Retinal pigment epithelial cell (primary cell): Measurements from ENCODE around the gene SLC15A1.
A peak's percentile ranks its signal among the peaks of the same experiment; 100 is the strongest.

Experiments
- DNase-seq: peaks from one replicate; pipeline ENCODE4 v3.0.0-alpha.2; 2010; ENCODE audit warnings: low read depth
- H3K4me3 ChIP-seq: 2 replicates; pipeline ENCODE4 v1.5.1; 2011; ENCODE audit warnings: mild to moderate bottlenecking, low read length, control low read depth, moderate library complexity
- TF ChIP-seq, protein P1 (sequence below): conservative IDR thresholded peaks from 2 replicates; pipeline ENCODE4 v1.5.1; 2011; ENCODE audit warnings: low read depth, low read length, control low read depth, inconsistent platforms

Gene SLC15A1

DNA sequence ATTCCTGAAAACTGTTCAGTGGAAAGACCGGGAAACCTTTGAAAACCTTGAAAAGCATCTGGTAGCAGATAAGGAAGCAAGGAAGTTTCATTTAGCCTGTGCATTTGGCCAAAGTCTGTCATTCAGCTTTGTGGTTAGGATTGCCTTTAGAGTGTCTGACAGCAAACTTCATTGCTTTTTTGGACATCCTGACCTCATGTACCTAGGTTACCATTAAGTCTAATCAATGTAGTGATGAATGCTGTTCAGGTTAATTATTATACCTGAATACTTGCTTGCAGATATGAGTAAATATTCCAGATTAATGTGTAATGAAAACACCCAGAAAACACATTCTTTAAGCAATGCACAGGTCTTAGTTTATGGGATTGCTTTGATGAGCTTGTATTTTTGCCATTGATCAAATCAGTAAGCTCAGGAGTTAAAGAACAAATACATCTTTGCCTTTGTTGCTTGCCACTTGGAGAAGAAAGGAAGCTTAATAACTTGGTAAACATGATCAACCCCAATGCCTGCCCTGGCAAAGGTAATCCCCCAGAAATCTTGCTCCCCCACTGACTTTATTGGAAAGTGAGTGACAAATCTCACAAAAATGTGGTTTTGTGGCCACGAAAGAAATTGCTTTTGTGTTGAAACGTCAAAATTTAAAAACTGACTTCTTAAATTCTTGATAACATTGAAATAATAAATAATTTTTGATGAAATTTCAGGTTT lies 87.4 kb downstream of the SLC15A1 start:
- DNase-seq: no peak
- TF ChIP-seq, protein P1, sequence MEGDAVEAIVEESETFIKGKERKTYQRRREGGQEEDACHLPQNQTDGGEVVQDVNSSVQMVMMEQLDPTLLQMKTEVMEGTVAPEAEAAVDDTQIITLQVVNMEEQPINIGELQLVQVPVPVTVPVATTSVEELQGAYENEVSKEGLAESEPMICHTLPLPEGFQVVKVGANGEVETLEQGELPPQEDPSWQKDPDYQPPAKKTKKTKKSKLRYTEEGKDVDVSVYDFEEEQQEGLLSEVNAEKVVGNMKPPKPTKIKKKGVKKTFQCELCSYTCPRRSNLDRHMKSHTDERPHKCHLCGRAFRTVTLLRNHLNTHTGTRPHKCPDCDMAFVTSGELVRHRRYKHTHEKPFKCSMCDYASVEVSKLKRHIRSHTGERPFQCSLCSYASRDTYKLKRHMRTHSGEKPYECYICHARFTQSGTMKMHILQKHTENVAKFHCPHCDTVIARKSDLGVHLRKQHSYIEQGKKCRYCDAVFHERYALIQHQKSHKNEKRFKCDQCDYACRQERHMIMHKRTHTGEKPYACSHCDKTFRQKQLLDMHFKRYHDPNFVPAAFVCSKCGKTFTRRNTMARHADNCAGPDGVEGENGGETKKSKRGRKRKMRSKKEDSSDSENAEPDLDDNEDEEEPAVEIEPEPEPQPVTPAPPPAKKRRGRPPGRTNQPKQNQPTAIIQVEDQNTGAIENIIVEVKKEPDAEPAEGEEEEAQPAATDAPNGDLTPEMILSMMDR: no peak
- H3K4me3 ChIP-seq: no peak overlapping the region

DNA sequence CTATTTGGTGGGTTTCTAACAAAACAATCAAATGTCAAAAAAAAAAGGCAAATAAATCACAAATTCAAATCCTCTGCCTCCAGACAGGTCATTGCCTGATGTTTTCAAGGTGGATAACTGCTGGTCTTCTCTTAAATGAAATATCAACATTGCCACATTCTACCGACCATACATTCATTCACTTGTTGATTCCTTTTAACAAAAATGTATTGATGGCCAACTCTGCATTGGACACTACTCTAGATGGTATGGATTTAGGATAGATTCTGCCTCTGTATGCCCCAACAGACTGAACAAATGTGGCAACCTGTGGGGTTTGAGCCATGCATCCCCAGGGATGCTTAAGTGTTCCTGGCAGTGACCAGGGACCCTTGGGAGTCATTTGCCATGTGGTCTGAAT lies 88.0 kb downstream of the SLC15A1 start:
- TF ChIP-seq, protein P1: no peak
- no peak for DNase-seq
- H3K4me3 ChIP-seq: no peak overlapping the region

DNA sequence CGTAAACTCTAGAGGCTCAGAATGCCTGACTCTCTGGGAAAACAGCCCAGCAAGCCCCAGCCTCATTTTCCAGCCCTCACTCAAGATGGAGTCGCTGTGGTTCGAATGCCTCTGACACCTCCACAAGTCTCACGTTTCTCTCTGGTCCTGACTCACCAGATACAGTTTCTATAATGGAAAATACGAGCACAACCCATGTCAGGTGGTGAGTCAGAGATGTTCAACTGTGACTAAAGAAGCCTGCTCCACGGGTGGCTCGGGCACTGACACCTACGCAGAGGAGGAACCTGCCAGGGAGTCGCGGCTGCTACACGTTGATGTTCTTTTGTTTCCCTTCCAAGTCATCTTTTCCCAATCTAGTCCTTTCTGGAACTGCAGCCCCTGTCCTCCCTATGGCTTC lies 88.4 kb downstream of the SLC15A1 start:
- TF ChIP-seq, protein P1: no peak
- H3K4me3 ChIP-seq: no peak overlapping the region
- no peak for DNase-seq

DNA sequence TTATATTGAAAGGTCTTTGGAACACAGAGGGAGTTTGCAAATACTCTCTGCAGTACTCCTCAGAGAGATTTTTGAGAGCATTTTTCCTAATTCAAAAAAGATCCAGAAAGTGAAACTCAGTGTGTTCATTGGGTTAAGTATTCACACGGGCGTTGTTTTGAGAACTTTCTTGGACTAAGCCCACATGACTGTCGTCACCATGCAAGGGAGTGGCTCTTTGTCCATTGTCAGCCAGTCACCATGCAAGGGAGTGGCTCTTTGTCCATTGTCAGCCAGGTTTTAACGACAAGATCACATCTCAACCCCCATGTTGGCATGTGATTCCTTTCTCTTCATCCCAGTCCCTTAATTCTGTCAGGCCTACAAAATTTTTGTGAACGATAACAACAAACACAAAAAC lies 94.3 kb downstream of the SLC15A1 start:
- no peak for DNase-seq
- no peak overlapping the region for H3K4me3 ChIP-seq
- TF ChIP-seq, protein P1: no peak

DNA sequence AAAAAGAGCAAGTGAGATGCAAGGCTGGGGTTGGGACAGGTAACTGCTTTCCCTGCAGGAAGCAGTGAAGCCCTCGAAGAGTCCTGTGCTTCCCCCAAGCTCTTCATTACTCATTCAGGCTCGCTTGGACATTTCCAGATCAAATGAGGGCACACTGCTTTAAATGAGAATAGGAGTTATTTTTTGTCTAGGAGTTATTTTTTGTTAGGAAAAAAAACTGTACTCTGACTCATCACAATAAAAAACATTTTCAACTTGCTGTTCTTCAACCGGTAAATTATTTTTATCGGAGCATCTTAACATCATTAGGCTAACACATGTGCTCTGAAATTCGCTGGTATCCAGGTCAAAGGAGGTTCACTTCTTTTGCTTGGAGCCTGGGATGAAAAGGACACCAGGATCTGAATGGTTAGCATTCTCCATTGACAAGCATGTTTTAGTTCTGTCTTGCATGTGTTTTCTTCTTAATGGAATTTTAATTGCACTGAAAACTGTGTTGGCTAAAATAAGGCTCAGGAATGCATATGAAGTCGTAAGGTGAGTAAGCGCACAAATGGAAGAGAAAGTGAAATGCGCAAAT lies 94.9 kb downstream of the SLC15A1 start:
- DNase-seq: no peak
- TF ChIP-seq, protein P1: no peak
- no peak overlapping the region for H3K4me3 ChIP-seq

DNA sequence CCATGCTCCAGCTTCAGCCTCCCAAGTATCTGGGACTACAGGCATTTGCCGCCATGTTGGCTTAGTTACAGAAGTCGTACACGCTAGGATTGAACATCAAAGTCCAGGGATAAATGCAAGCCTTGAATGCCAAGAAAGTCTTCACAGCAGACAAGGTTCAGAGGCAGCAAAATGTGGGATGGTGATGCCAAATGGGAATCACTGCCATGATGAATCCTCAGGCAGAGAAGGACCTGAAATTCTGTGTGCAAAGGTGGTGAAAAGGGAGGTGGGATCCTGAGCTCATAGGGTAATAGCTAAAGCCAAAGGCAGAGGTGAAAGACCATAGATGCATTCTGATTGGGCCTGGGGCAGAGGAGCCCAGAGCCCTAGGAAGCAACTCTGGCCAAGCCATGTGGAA lies 96.2 kb downstream of the SLC15A1 start:
- no peak overlapping the region for H3K4me3 ChIP-seq
- DNase-seq: no peak
- TF ChIP-seq, protein P1: no peak

DNA sequence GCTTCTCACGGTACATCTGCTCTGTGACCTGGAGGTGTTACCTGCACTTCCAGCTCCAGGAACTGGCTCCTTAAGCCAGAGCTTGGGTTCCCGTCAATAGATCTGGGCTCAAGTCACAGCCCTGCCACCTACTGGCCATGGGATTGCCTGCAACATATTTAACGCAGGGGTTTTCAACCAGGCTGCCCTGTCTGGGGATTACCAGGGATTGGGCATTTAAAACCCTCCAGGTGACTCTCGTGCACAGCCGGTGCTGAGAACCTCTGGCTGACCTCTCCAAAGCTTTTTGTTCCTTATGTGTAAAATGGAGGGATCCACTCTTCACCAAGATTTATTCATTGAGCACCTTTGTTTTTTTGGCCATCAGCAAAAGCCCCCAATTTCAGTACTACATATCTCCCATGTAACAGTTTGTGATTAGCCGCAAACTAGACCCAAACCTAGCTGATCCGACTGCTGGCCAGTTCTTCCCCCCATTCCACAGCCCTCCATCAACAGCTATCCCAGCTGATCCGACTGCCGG lies 98.9 kb downstream of the SLC15A1 start:
- H3K4me3 ChIP-seq: no peak overlapping the region
- peak; percentile 61 for DNase-seq
- TF ChIP-seq, protein P1: peak; percentile 95
